Non-pigmented ciliary epithelial cell (primary cell): ENCODE results near the gene TENM4.

Experiments used
- DNase-seq: peaks from one replicate; pipeline ENCODE4 v3.0.0-alpha.2; 2010; ENCODE audit warnings: low read depth

TENM4 gene

DNA sequence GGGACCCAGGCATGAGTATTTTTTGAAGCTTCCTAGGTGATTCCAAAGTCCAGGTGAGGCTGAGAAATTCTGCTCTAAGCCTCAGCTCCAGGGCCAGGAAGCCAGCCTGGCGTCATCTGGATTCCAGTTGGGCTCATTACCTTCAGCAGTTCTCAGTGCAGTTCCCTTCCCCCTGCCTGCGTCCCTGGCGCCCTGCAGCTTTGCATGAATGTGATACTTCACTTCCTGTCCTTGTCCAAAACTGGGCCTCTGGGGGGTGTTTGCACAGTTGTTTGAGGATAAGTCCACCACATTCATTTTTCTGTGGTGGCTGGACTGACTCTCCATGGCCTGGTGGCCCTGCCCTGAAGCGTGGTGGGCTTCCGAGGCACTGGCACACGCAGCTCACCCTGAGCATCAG lies 98.1 kb downstream of the TENM4 start:
- no peak for DNase-seq

DNA sequence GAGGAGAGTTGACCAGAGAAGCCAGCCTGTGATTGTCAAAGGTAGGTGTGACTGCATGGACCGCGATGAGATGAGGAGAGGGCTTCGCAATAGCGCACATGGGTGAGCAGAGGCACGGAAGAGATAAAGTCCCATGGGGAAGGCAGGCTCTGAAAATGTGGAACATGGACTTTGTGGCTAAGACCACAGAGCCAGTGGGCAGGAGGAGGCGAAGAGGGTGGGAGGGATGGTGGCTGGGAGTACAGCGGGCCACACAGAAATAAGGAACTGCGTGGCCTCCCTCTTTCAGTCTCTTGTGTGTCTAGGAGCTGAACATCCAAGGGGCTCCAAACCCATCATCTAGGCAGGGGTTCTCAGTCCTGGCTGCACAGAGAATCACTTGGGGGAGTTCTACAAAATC lies 98.6 kb downstream of the TENM4 start:
- DNase-seq: no peak

DNA sequence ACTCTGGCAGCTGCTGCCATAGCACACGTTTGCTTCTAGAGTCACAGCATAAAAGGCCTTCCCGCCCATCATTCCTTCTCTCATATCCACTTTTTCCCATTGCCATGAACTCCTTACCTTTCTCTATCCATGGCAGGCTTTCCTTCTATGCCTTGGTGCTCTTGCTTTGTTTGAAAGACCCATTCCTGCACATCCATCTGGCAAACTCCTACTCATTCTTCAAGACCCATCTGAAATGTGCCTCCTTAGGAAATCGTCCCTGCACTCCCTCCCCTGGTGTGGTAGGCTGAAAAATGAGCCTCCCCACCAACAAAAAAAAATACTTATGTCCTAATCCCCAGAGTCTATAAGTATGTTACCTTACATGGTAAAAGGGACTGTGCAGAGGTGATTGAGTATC lies 100.3 kb downstream of the TENM4 start:
- no peak for DNase-seq

DNA sequence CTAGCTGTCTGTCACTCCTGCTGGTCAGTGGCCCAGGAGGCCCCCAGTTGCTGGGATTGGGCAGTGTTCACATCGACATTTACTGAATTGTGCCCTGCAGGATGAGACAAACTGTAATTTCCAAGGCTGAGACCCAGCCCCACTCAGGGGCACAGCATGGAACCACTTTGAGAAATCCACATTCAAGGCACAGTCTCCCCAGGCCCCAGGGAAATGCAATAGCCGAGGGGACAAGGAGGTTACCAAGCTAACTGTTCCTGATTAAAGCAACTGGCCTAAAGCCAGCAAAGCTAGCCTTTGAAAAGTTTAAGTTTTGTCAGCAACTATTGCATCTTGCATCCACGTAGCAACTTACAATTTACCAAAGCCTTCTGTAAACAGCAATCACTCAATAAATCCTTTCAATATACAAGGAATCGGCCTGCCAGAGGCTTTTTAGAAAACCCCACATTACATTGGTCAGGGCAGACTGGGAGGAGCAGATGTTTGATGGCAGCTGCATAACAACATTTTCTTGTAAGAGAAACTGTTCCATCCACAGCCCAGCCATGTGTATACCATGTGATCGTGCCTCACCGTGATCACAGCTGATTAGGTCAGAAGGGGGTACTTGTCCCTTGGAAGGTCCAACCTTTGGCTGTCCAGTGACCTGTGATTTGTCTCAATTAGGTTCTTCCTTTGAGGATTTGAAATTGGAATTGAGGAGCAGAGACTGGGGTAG lies 103.9 kb downstream of the TENM4 start:
- no peak for DNase-seq

DNA sequence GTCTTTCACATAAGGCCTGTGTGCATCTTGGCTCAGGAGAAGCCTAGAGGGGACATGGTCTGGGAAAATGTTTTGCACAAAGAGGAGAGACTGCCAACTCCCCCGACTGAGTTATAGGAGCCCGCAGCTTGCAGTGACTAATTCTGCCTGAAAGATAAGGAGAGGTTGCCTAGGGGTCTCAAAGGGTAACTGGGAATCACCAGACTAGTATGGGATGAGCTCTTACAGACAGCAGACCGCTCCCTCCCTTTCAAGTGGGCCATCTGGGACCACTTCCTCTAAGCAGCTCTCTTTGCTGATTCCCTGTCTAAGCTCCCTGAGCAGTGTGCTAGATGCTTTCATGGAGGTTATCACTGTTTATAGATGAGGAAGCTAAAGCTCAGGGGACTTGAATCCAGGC lies 105.1 kb downstream of the TENM4 start:
- DNase-seq: no peak

DNA sequence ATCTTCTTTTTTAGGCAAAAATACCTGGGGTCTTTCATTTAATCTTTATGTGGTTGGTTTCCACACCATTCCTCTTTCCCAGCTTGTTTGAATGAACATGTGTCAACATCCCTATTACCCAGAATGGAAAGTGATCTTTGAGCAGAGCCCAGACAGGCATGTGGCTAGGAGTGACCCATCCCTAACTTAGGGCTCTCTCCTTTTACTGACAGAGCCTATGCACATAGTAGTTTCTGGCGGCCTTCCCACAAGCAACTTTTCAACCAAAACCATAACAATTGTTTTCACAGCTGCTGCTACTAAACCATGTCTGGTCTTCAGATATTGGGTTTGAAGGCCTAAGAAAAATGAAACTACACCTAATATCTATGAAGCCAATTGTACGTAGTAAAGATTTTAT lies 107.5 kb downstream of the TENM4 start:
- no peak for DNase-seq

DNA sequence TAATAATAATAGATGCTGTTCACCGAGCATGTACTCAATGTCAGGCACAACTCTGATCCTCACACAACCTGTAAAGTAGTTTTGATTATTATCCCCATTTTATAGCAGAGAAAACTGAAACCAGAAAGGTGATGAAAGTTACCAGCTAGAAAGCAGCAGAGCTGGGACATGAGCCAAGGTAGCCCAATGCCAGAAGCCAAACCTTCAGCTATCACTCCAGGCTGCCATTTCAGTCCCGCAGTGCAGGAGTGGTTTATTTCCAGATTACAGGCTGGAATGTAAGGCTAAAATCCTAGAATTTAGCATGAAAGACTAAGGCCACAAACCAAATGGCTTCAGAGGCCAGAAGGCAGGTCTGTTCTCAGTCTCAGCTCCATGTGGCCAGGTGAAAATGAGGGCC lies 108.8 kb downstream of the TENM4 start:
- DNase-seq: no peak

DNA sequence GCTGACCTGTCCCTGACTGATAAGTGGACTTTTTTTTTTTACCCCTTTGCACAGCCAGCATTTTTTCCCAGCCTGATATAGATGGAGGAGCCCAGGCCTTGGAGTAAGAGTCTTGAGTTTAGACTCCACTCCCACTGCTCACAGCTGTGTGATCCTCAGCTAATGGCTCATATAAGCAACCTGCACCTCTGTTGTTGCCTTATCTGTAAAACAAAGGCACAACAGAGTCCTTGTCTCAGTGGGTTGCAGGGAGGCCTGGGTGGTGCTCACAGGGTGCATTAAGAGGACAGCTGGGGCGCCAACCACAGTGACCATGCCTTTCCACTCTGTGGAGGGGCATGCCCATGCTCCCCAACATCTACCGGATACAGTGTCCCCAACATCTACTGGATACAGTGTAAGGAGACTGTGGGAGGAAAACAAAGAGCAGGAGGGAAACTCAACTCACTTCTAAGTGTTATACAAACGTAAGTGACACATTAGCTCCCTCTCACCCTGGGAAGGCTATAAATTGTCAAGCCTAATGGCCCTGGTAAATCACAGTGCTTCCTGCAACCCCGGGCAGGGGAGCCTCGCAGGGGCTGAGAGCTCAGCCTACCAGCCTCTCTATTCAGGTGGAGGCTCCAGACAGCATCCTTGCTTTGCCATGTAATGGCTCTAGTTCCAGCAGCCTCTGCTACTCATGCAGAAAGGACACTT lies 109.5 kb downstream of the TENM4 start:
- no peak for DNase-seq

DNA sequence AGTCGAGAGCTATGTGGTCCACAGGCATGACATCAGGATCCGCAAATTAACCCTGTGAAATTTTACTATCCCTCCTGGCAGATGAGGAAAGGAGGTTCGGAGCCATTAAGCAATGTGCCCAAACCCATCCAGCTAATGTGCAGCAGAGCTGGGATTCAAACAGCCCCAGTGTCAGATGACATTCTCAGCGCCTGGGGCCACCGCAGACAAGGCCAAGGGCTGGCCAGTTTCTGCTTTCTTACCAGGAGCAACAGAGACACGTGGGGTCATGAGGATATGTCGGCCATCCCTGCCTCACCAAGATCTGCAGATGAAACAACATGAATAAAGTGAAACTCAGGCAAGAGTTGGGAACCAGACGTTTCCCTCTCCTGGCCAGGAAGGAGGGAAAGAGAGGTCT lies 110.2 kb downstream of the TENM4 start:
- DNase-seq: no peak

DNA sequence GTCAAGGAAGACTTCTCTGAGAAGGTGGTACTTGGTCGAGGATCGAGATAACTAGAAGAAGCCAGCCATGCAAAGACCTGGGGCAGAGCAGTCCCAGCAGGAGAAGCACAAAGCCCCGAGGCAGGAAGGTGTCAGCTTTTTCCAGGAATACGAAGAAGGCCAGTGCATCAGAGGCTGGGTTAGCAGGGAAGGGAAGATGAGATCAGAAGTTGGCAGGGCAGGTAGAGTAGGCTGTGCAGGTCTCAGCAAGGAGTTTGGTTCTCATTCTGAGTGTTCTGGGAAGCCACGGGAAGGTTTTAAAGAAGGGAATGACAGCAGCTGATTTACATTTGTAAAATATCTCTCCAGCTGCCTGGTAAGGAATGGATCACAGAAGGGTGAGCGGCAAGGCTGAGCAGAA lies 111.3 kb downstream of the TENM4 start:
- DNase-seq: no peak

DNA sequence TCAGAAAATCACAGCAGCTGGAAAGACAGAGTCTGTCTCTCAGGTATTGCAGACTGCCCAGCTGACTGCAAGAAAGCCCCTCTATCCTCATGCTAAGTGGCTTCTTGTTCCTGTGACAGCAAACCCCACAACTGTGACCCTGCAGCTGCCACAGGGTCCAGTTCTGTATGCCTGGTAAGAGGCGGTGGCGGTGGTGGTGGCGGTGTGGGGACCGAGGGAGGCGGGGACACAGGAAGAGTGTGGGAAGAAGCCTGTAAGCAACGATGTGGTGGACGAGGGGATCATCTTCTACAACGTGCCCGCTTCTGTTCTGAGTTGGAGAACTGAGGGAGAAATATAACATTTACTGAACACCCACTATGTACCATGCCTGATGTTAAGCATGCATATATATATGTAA lies 112.4 kb downstream of the TENM4 start:
- no peak for DNase-seq

DNA sequence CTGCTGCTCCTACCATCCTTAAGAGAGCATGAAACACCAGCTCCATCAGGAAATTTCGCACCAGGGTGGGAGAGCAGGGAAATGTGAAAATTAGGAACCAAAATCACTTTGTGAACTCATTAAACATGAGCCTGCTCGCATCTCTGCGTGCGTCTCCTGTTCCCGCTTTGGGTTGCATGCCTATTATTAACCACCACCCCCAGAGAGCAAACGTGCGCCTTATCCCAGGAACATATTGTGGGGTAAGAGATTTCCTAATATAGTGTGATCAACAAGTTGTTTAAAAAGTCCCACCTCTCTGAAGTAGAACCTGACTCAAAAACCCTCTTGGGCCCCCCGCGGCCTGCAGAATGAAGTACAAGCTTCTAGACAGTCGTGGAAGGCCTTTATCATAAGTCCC lies 115.0 kb downstream of the TENM4 start:
- DNase-seq: no peak

DNA sequence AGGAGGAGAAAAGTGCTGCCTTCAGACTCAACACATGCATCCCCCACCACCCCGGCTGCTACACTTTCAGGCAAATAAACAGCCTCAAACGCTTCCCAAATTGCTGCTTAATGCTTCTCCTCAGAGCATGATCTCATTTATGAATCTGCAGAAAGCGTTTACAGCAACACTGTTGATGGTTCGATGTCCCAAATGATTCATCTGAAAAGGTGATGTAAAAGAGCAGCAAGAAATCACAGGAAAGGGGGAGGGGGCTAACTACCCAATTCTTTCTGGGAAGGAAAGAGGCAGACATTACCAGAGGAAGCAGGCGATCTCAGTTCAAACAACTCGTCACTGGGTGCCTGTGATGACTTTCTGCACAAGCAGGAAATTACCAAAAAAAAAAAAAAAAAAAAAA lies 119.6 kb downstream of the TENM4 start:
- DNase-seq: no peak

DNA sequence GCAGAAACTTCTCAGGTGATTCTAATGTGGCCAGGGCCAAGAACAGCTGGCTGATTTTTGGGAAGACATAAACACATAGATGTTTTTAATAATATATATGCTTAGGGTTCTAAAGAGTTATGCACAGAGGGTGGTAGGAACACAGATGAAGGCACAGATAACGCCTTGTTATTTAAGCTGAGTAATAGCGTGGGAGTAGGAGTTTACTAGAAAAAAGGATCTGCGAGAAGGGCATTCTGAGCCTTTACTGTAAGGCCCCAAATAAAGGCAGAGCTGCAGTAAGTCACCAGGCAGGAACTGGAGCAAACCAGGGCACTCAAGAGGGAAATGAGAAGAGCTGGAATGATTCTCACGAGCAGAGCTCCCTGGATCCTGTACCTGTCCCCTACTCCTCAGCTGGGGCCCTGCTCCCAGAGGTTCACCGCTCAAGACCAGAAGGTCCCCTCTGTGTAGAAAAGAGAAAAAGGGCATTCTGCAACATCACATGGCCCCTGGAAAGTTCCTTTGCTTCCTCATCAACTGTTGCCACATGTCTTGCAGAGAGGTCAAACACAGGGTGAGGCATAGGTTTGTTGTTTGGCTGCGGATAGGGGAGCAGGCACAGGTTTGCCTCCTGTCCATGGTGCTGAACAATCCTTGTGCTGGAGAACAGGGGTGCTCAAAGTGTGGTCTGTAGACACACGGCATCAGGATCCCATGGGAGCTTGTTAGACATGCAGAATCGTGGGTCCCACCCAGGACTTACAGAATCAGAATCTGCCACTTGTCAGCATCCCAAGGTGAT lies 125.7 kb downstream of the TENM4 start:
- DNase-seq: no peak

DNA sequence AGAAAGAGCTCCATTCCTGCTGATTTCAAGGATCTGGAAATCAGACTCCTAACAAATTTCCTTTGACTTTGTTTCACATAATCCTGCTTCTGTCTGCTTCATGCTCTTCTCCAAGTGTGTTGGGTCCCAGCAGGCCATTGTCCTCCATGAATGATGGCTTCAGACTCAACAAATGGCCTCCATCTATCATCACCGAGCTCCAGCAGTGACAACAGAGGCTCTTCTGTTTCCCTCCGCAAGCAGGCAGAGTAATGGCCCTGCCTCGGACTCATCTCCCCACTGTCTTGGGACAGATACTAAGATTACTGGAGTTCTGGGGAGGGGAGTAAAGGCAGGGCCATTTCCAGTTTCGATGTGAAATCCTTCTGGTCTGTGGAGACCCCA lies 127.3 kb downstream of the TENM4 start:
- DNase-seq: no peak

DNA sequence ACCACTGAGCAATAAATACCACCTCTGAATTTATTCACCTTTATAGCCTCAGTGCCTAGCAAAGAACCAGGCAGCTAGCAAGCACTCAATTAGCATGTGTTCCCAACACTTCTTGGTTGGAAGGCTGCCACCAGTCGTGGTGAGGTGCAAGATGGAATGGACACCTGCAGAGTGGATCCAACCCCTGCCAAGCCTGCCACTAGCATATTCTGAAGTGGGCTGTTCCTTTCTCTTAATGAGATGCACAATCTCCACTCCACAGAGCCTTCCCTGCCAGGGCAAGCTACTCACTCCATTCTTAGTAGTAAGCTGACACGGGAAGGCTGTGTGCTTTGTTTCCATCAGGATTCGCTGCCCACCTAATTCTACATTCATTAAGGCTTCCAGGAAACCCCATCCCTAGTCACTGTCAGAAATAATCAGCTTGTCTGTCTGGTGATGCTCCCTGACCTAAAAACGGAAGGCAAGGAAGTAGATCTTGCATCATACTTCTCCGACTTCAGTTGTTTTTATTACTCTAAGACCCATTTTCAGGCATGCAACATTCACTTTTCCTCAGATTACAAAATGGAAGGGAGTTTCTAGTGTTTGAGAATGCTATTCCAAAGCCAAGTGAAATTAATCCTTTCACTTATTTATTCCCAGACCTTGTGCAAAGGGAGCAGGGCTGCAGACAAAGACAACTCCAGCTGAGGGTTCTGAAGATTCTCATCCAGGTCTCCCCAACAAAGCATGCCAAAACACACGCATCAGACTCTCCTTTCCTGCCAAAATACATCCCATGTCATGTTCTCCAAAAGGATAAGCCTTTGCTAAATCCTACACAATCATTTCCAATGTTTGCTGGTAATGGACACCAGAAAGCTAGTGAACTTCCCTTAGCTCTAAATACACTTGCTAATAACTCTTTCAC lies 128.0 kb downstream of the TENM4 start:
- no peak for DNase-seq

DNA sequence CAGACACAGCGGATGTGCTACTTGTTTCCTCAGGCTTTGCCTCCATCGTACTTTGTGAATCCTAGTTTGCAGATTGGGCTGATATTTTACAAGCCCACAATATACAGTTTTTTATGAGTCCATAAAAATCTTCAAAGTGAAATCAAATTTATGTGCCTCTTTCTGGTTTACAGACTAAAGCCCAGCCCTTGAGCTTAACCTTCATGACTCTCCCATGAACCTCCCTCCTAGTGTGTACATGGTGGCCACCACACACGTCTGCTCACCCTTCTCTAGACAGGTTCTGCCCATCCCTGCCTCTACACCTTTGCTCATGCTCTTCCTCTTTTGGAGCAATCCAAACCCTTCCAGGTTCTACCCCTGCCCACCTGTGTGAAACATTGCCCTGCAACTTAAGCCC lies 129.4 kb downstream of the TENM4 start:
- no peak for DNase-seq

DNA sequence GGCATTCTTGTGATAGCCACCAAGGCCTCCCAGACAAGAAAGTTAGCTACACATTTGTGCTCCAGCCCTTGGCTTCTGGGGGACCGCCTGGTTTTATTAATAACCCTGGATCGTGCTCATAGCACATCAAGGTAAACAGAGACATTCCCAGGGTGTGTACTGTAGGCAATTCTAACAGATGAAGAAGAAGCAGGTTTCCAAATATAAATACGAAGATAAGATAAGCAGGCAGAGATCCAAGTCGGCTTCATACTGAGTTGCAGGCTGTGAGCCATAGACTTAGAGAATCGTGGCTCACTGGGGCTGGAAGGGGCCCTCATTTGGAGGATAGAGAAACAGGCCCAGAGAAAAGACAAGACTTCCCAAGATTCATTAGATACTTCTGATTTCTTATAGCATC lies 131.4 kb downstream of the TENM4 start:
- DNase-seq: no peak

DNA sequence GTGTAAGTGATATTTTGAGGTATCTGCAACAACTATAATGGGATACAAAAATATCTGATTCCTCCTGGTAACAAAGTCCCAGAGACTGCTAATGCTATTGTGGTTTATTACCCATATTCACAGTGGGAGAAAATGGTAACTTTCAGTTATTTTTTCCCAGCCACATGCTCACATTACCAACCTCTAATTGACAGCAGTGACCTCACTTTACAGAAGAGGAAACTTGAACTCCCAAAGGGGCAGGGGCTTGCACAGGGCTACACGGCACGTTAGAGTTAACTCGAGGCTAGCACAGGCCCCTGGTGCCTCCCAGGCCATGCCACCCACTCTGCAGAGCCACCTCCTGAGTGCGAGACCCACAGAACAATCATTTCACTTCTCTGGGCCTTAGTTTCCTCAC lies 132.4 kb downstream of the TENM4 start:
- no peak for DNase-seq

DNA sequence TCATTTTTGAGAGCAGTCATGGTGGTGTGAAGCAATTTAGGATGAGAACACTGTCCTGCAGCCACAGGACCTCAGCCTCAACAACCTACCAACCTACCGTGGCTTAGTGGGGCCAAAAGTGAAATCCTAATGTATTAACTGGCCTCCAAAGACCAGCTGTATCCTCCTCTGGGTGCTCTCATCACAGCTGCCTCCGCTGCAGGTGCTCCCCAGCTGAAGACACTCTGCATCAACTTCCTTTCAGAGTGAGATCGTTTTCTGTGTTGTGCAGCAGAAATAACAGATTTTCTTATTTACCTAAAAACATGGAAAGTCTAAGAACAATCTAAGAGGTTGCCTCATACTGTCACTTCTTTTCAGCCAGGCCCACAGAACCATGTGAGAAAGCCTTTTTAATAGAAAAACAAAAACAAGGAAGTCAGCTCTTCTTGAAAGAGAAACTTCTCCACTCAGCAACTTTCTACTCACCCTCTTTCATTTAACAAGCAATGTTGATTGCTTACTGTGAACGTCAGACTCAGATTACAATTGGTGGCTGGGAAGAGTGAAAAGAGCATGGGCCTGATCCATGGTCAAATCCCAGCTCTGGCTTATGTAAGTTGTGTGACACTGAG lies 136.1 kb downstream of the TENM4 start:
- no peak for DNase-seq

DNA sequence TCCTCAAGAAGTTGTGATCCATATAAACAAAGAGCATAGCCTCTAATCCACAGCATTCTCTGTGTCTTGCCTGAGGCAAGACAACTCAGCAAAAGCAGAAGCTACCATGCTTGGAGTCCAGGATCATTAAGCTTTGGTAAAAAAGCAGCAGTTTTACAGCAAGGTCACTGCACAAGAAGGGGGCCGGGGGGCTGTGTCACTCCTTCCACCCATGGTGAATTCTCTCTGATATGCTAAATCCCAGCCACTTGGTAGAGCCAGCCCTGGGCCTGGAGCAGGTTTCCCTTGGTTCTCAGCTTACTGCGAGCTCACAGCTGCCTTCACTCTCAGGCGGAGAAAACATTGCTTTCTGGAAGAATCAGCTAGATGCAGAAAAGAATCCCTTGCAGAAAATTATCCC lies 144.7 kb downstream of the TENM4 start:
- no peak for DNase-seq
